Measurements from ENCODE around the gene CREB1. TPM values are rescaled to one million over a fixed set of nuclear protein-coding genes. Genes with fewer than 3 reads are reported as not detected.

CREB1 gene
- total RNA-seq, 4 donors from 2014 or later = 33.9 to 44.3 (median 37.1) TPM

GRCh38 chr2:207540431-207540830 is 10.7 kb downstream of the CREB1 start:
- no peak for TF ChIP-seq POLR2A (IDR thresholded peaks at IDR 0.05)
- TF ChIP-seq, protein P1, sequence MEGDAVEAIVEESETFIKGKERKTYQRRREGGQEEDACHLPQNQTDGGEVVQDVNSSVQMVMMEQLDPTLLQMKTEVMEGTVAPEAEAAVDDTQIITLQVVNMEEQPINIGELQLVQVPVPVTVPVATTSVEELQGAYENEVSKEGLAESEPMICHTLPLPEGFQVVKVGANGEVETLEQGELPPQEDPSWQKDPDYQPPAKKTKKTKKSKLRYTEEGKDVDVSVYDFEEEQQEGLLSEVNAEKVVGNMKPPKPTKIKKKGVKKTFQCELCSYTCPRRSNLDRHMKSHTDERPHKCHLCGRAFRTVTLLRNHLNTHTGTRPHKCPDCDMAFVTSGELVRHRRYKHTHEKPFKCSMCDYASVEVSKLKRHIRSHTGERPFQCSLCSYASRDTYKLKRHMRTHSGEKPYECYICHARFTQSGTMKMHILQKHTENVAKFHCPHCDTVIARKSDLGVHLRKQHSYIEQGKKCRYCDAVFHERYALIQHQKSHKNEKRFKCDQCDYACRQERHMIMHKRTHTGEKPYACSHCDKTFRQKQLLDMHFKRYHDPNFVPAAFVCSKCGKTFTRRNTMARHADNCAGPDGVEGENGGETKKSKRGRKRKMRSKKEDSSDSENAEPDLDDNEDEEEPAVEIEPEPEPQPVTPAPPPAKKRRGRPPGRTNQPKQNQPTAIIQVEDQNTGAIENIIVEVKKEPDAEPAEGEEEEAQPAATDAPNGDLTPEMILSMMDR (IDR thresholded peaks at IDR 0.05) = no peak
- H3K4me3 ChIP-seq = no peak overlapping the region
- peaks cover 0 to 5% (median 3%) of the 10 kb centered on the region in 3 donors for H3K4me1 ChIP-seq
- H3K36me3 ChIP-seq = no peaks in the 10 kb centered on the region
- intact Hi-C loops (cut with DNase I) = no loop called here
- H3K9me3 ChIP-seq = no peaks in the 10 kb centered on the region
- H3K27ac ChIP-seq = no peak overlapping the region
- DNase-seq = no peak
- H3K27me3 ChIP-seq = no peaks in the 10 kb centered on the region
- WGBS, 2 donors = 62 to 80% methylated on average over 2 of the region's 2 CpGs

DNA sequence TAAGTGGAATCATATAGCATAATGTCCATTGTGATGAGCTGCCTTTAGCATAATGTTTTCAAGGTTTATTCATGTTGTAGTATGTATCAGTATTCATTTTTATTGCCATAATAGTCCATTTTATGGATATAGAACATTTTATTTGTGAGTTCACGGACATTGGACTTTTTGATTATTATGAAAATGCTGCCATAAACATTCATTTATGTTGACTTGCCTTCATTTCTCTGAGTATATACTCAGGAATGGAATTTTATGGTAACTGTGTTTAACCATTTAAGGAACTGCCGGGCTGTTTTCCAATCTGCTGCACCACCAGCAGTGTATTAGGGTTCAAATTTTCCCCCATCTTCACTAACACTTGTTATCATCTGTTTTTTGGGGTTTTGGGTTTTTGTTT is 12.2 kb downstream of the CREB1 start:
- WGBS, 2 donors = 91 to 100% methylated on average over 2 of the region's 2 CpGs
- no peaks in the 10 kb centered on the region for H3K36me3 ChIP-seq
- no peaks in the 10 kb centered on the region for H3K9me3 ChIP-seq
- no peaks in the 10 kb centered on the region for H3K27me3 ChIP-seq
- H3K4me3 ChIP-seq = no peak overlapping the region
- intact Hi-C loops (cut with DNase I) = no loop called here
- H3K4me1 ChIP-seq = peaks cover 0 to 8% (median 4%) of the 10 kb centered on the region in 3 donors
- H3K27ac ChIP-seq = no peak overlapping the region
- no peak for DNase-seq
- TF ChIP-seq POLR2A (IDR thresholded peaks at IDR 0.05) = no peak
- TF ChIP-seq, protein P1 (IDR thresholded peaks at IDR 0.05) = no peak

DNA sequence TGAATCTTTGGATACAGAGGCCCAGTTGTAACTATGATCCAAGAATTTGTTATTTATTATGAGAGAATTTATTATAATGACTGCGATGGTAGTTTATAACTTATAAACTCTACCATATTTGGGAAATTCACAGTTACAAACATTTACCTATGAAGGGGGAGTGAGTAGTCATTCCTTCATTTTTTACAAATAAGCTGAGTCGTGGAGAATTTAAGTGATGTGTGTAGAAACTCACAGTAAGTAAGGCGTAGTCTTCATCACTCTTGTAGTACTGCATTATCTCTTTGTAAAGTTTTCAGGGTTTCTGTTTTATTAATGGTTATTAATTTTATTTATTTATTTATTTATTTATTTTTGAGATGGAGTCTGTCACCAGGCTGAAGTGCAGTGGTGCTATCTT is 13.5 kb downstream of the CREB1 start:
- Histone ChIP-seq H3K4me3 (no peak overlapping the region), H3K9me3 (no peaks in the 10 kb centered on the region), H3K36me3 (no peaks in the 10 kb centered on the region), H3K27me3 (no peaks in the 10 kb centered on the region), H3K27ac (no peak overlapping the region), H3K4me1 (peaks cover 0 to 6% (median 4%) of the 10 kb centered on the region in 3 donors)
- 94 to 100% methylated on average over 3 of the region's 3 CpGs for WGBS, 2 donors
- DNase-seq = no peak
- intact Hi-C loops (cut with DNase I) = no loop called here
- no peak for TF ChIP-seq POLR2A (IDR thresholded peaks at IDR 0.05)
- TF ChIP-seq, protein P1 (IDR thresholded peaks at IDR 0.05) = no peak

GRCh38 chr2:207546822-207547221 is 17.1 kb downstream of the CREB1 start:
- TF ChIP-seq, protein P1 (IDR thresholded peaks at IDR 0.05) = no peak
- TF ChIP-seq POLR2A (IDR thresholded peaks at IDR 0.05) = no peak

GRCh38 chr2:207549145-207549544 is 19.4 kb downstream of the CREB1 start:
- H3K36me3 ChIP-seq = no peaks in the 10 kb centered on the region
- H3K27ac ChIP-seq = no peak overlapping the region
- 87 to 98% methylated on average over 2 of the region's 2 CpGs for WGBS, 2 donors
- intact Hi-C loops (cut with DNase I) = no loop called here
- no peaks in the 10 kb centered on the region for H3K9me3 ChIP-seq
- H3K27me3 ChIP-seq = no peaks in the 10 kb centered on the region
- TF ChIP-seq POLR2A (IDR thresholded peaks at IDR 0.05) = no peak
- TF ChIP-seq, protein P1 (IDR thresholded peaks at IDR 0.05) = no peak
- DNase-seq = no peak
- no peak overlapping the region for H3K4me3 ChIP-seq
- peaks cover 0 to 36% (median 8%) of the 10 kb centered on the region in 3 donors for H3K4me1 ChIP-seq

More at GRCh38 chr2:207546822-207547221, 17.1 kb downstream of the CREB1 start:
- Histone ChIP-seq H3K4me1 (peaks cover 0 to 36% (median 8%) of the 10 kb centered on the region in 3 donors), H3K27me3 (no peaks in the 10 kb centered on the region), H3K27ac (peak overlapping the region in 1 of 4 donors; percentile 12), H3K4me3 (no peak overlapping the region), H3K36me3 (no peaks in the 10 kb centered on the region), H3K9me3 (no peaks in the 10 kb centered on the region)
- no peak for DNase-seq
- intact Hi-C loops (cut with DNase I) = no loop called here
